CD4-positive, alpha-beta T cell treated with Interferon alpha-2 for 1 hour (primary cell): ENCODE data around the gene GRK2.
A peak's percentile ranks its signal among the peaks of the same experiment; 100 is the strongest.
"Not testable (repeated sequence)": the region's sequence is repeated elsewhere in the genome, so short reads cannot be mapped to it uniquely, and the experiment has no call there.

Experiments
- DNase-seq, 2 donors: peaks; one replicate each; pipeline ENCODE4 v3.0.0-alpha.2; 2020 to 2022

The GRK2 gene

DNA sequence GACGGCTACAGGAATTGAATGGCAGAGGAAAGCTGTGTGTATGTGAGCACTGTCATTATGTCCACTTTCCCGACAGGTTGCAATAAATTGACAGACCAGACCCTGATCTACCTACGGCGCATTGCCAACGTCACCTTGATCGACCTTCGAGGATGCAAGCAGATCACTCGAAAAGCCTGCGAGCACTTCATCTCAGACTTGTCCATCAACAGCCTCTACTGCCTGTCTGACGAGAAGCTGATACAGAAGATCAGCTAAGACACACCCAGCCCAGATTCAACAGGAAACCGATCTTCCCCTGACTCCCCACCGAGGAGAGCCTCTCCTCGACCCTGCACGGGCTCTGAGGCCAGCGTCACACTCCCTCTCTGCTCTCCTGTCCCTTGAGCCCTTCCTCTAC, 11.5 kb upstream of the GRK2 start:
- no peak for DNase-seq

DNA sequence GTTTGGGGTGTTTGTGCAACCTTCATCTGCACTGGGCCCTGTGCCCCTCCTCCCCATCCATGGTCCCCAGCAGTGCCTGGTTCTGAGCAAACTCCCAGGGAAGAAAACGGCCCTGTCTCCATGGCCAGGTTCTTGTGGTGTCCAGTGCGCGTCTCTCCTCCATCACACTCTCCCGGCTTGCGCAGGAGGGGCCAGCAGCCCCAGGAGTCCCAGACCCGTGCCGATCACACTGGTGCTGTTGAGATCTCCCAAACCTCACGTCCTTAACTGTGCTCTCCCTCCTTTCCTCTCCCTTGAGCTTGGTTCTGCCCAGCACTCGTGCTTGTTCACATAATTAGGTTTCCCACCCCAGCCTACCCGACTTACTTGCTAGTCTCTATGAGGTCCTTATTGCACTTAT, 10.9 kb upstream of the GRK2 start:
- no peak for DNase-seq

GRCh38 chr11:67255864-67256263, 10.4 kb upstream of the GRK2 start:
- DNase-seq, result no peak

- no peak for DNase-seq
Observed at GRCh38 chr11:67256477-67257135, 9.7 kb upstream of the GRK2 start.

DNA sequence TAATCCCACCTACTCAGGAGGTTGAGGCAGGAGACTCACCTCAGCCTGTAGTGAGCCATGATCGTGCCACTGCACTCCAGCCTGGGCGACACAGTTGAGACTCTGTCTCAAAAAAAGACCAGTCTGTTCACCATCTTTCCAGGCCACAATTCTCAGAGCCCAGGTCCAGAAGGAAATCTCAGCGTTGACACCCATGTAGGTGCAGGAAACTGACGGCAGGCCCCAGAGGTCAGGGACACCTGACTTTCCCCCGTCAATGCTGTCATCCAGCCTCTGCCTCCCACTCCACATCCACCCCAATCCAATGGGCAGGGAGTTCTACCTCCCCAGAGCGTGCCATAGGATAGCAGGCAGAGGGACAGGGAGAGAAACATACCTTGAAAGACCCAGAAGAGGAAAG, 5.9 kb upstream of the GRK2 start:
- no peak for DNase-seq

DNA sequence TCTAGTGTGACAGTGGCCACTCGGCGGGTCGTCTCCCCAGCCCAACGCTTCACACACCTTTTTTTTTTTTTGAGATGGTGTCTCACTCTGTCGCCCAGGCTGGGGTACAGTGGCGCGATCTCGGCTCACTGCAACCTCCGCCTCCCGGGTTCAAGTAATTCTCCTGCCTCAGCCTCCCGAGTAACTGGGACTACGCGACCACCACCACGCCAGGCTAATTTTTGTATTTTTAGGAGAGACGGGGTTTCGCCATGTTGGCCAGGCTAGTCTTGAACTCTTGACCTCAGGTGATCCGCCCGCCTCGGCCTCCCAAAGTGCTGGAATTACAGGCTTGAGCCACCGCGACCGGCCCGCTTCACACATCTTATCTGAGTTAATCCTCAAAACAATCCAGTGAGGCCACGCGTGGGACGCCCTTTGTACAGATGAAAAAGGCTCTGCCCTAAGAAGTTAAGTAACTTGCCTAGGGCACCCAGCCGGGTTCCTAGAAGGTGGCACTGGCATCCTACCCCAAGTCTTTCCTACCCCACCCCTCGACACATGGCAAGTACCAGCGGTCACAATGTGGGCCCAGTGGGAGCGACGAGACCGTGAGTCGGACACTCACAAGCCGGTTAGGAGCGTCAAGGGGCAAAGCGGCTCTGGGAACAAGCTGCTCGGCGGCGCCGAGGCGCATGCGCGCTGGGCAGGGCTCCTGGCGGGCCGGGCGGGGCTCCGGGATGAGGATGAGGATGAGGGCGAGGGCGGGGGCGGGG, 5.2 kb upstream of the GRK2 start:
- DNase-seq, result not testable (repeated sequence)

GRCh38 chr11:67261640-67261945, 4.7 kb upstream of the GRK2 start:
- DNase-seq, result no peak

DNA sequence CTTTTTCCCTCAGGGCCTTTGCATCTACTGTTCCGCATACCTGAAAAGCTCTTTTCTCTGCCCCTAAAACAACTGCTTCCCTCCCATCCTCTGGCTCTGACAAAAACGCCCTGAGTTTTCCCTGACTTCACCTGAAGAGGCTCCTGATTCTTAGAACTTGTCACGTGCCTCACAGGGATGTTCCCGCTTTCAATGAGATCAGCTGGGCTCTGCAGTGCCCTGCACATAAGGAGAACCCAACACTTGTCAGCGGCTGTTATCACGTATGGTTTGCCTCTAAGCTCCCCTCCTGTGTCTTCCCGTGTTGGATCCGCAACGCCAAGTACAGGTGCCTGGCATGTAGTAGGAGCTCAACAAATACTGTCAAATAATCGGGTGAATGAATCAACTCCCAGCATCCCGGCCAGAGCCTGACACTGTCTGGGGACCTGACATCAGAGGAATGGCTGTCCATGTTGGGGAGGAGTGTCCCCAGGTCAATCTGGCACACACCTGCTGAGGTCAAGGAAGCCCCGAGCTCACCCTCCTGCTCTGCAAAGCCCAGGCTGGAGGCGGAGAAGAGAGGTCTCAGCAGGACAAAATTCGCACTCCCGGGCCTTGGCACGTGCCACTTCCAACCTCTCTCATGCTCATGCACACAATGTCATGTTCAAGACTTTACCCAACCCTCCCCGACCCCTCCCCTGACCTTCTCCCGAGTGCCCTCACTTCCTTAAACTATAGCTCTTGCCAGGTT, 4.2 kb upstream of the GRK2 start:
- DNase-seq, result no peak

DNA sequence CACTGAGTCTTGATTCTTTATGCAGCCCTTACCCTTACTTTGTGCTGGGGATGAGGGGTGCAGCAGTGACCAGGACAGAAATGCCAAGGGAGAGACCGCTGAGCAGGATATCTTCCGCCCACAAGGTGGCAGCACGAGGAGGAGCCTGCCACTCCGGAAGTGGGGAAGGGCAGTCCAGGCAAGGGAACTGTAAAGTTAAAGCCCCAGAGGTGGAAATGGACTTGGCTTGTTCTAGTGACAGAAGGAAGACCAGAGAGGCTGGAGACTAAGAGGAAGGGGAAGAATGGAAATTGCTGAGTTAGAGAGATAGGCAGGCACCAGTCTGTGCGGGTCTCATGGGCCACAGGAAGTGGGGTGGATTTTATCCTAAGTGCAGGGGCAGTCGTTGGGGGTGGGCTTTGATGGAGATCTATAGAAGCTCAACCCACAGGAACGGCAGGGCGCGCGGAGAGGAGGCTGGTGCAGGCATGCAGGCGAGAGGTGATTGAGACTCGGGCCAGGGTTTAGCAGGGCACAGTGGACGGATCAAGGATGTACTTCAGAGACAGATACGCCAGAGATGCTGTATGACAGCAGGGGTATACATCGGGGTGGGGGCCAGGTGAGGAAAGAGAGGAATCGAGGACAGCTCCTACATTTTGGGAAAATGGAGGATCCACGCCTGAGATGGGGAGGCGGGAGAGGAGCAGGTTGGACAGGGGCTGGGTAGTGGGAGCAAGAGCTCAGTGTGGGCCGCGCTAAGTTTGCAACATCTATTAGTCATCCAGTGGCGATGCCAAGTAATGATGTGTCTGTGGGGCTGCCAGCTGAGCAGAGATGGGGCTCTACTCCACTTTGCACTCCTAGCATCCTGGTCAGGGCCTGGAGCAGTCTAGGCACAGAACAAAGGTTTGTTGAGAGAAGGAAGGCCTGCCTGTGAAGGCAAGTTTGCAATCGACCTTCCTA, 3.3 kb upstream of the GRK2 start:
- DNase-seq, result peak; percentile 76 to 81

DNA sequence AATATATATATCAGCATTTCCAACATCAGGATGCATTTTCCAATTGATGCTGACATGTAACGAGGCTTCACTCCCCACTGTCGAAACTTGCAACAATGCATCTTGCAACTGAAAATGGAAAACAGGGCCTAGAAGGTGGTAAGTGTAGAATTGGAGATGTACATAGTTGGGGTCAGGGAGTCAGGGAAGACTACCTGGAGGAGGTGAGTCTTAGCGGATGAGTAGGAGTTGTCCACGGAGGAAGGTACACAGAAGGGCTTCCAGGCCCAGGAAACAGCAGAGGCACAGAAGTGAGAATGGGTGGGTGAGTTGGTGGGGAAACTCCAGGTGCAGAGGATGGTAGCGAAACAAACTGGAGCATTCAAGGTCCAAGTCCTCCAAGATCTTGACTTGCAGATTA, 2.0 kb upstream of the GRK2 start:
- DNase-seq, result no peak

DNA sequence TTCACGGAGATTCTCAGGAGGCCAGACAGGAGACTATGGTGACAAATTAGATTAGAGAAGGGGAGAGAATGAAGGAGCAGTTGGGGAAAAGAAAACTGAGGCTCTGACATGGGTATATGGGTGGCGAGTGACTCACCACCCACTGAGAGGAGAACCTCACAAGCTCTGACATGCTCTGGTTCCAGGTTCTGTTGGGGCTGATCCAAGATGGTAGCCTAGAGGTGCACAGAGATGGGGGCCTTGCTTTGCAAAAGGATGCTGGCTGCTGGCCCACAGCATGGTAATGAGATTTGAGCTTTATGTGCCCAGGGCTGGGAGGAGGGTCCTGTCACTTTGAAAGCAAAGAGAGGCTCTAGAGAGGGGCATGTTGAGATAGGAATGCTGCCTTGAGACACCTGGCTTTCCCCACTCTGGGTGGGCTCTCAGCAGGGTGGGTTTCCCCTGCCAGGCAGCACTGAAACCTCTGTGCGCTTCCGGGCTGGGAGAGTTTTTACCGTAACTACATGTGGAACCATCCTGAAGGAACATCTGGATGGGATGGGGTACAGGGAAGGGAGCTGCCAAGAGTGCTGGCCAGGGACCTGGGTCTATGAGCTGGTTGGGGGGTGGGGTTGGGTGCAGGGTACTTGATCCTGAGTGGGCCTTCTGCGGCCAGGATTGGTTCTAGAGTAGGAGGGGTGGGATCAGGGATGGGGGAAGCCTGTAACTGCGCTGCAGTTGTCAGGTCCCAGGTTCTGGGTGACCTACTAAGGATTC, 1.2 kb upstream of the GRK2 start:
- no peak for DNase-seq

GRCh38 chr11:67265633-67266448, 432 bp upstream of the GRK2 start:
- DNase-seq, result peak; percentile 74 to 84

- DNase-seq, result no peak
Observed at GRCh38 chr11:67267188-67268080, 1.2 kb downstream of the GRK2 start.

GRCh38 chr11:67268081-67268961, 2.0 kb downstream of the GRK2 start:
- peak; percentile 50 to 67 for DNase-seq

- no peak for DNase-seq
Observed at GRCh38 chr11:67268962-67269268, 2.6 kb downstream of the GRK2 start.

DNA sequence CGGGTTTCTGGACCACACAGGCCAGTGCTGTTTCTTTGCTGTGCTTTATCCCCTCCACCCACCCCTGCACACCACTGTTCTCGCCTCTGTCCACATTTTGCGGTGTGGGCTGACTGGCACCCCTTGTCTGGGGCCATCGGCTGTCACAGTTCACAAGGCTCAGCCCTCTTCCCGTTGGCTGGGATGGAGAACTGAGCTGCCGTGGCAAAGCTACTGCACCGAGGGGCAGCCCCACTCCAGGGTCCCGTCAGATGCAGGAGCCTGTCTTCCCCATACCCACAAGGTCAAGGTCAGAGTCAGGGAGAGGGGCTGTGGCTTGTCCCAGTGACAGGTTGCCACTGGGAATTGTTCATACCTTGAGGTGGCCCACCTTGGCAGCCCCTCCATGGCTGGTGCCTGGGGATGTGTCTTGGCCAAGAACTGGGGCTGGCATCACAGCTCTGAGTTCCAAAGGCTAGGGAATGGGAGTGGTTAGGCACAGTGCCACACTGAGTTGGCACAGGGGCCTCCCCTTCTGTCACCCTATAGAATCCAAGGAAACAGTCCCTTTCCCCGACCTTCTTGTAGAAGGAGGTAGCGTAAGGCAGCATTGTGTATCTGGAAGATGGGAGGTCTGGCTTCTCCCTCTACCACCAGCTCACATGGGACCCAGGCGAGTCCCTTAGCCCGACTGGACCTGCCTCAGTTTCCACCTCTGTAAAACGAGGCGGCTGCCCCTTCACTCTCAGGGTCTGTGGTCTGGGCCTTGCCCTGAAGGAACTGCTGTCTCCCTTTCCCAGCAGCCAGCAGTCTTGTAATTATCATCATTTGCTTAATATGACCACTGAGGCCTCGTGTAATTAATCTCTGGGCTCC, 3.4 kb downstream of the GRK2 start:
- no peak for DNase-seq

GRCh38 chr11:67270256-67271204, 4.3 kb downstream of the GRK2 start:
- DNase-seq, result no peak
